HEK293 (cell line): ENCODE data around the gene RAB8A.

ENCODE experiments used
- CTCF ChIA-PET: fragments of 350-600 bp; formaldehyde crosslinking; extraction: SDS; loops from one replicate; lab custom pipeline; 2021; ENCODE audit warnings: antibody characterized with exemption; lab: Yijun Ruan, JAX
- POLR2A ChIA-PET: fragments of 300-600 bp; formaldehyde crosslinking; extraction: SDS; loops from one replicate; lab custom pipeline; 2020; ENCODE audit warnings: antibody characterized with exemption, inconsistent platforms; lab: Yijun Ruan, JAX
- H3K27ac ChIP-seq: fragments of 200-500 bp; sonication (Bioruptor generic); 2 replicates; pipeline ENCODE4 v1.5.1; 2014; ENCODE audit warnings: low read depth, low read length, control low read depth, inconsistent platforms; ENCODE audit errors: extremely low read depth
- H3K36me3 ChIP-seq, 2 experiments: fragments of 200-500 bp in 1 of 2; sonication (Bioruptor generic) in 1 of 2; 1 replicate in 1 of 2; 2 replicates in 1 of 2; pipeline ENCODE4 v1.5.1; 2014 to 2017; ENCODE audit warnings: inconsistent platforms in 2 of 2, low read length in 2 of 2; ENCODE audit not compliant: control insufficient read depth in 2 of 2, insufficient read depth in 1 of 2
- H3K4me1 ChIP-seq: fragments of 200-500 bp; sonication (Bioruptor generic); 2 replicates; pipeline ENCODE4 v1.5.1; 2014; ENCODE audit warnings: mild to moderate bottlenecking, low read length, inconsistent platforms; ENCODE audit not compliant: control insufficient read depth, insufficient read depth
- H3K4me3 ChIP-seq: 2 replicates; pipeline ENCODE4 v1.5.1; 2011; ENCODE audit warnings: low read depth, mild to moderate bottlenecking, control low read depth, low read length, moderate library complexity
- H3K9me3 ChIP-seq: fragments of 200-500 bp; sonication (Bioruptor generic); 2 replicates; pipeline ENCODE4 v1.5.1; 2014; ENCODE audit warnings: low read depth, low read length, inconsistent platforms; ENCODE audit not compliant: control insufficient read depth, insufficient read depth
- BCL11B ChIP-seq: fragments of 450-650 bp; formaldehyde crosslinking; IDR thresholded peaks from 2 replicates; pipeline ENCODE4 v1.5.1; 2016; ENCODE audit warnings: low read depth, missing biosample characterization, missing genetic modification characterization
- EGR2 ChIP-seq: fragments of 450-650 bp; formaldehyde crosslinking; IDR thresholded peaks from 2 replicates; pipeline ENCODE4 v1.5.1; 2016; ENCODE audit warnings: low read depth, missing biosample characterization, missing genetic modification characterization
- HOXA7 ChIP-seq: sonication (generic); formaldehyde crosslinking; IDR thresholded peaks from 2 replicates; pipeline ENCODE4 v1.8.1; 2022; ENCODE audit warnings: missing genetic modification reagents, borderline replicate concordance
- IKZF3 ChIP-seq: fragments of 450-650 bp; IDR thresholded peaks from 2 replicates; pipeline ENCODE4 v1.5.0; 2018; ENCODE audit warnings: missing biosample characterization, mild to moderate bottlenecking, missing genetic modification characterization, moderate library complexity
- MZF1 ChIP-seq: fragments of 450-650 bp; formaldehyde crosslinking; IDR thresholded peaks from 2 replicates; pipeline ENCODE4 v1.5.1; 2017; ENCODE audit warnings: missing biosample characterization, missing genetic modification characterization, borderline replicate concordance
- SP2 ChIP-seq: fragments of 450-650 bp; formaldehyde crosslinking; IDR thresholded peaks from 2 replicates; pipeline ENCODE4 v1.5.1; 2016; ENCODE audit warnings: missing biosample characterization, missing genetic modification characterization
- TRIM28 ChIP-seq: IDR thresholded peaks from 2 replicates; pipeline ENCODE4 v1.6.1; 2011; ENCODE audit warnings: low read length, control low read depth, borderline replicate concordance
- YY1 ChIP-seq: fragments of 450-650 bp; formaldehyde crosslinking; IDR thresholded peaks from 2 replicates; pipeline ENCODE4 v1.5.1; 2018; ENCODE audit warnings: missing biosample characterization, missing genetic modification characterization
- ZEB2 ChIP-seq: fragments of 450-650 bp; formaldehyde crosslinking; IDR thresholded peaks from 2 replicates; pipeline ENCODE4 v1.5.1; 2016; ENCODE audit warnings: missing biosample characterization, missing genetic modification characterization
- ZFP41 ChIP-seq: fragments of 450-650 bp; formaldehyde crosslinking; IDR thresholded peaks from 2 replicates; pipeline ENCODE4 v1.5.1; 2016; ENCODE audit warnings: missing biosample characterization, missing genetic modification characterization, borderline replicate concordance
- ZIC2 ChIP-seq: fragments of 450-650 bp; formaldehyde crosslinking; IDR thresholded peaks from 2 replicates; pipeline ENCODE4 v1.5.1; 2016; ENCODE audit warnings: missing biosample characterization, missing genetic modification characterization
- ZNF16 ChIP-seq: fragments of 450-650 bp; formaldehyde crosslinking; IDR thresholded peaks from 2 replicates; pipeline ENCODE4 v1.5.1; 2016; ENCODE audit warnings: low read depth, missing biosample characterization, missing genetic modification characterization
- ZNF169 ChIP-seq: fragments of 450-650 bp; formaldehyde crosslinking; IDR thresholded peaks from 2 replicates; pipeline ENCODE4 v1.5.1; 2016; ENCODE audit warnings: missing biosample characterization, missing genetic modification characterization
- ZNF423 ChIP-seq: fragments of 450-650 bp; formaldehyde crosslinking; IDR thresholded peaks from 2 replicates; pipeline ENCODE4 v1.5.1; 2016; ENCODE audit warnings: missing biosample characterization, missing genetic modification characterization
- ZNF501 ChIP-seq: fragments of 450-650 bp; formaldehyde crosslinking; IDR thresholded peaks from 2 replicates; pipeline ENCODE4 v1.5.1; 2016; ENCODE audit warnings: missing biosample characterization, missing genetic modification characterization
- ZNF571 ChIP-seq: fragments of 450-650 bp; formaldehyde crosslinking; IDR thresholded peaks from 2 replicates; pipeline ENCODE4 v1.5.0; 2017; ENCODE audit warnings: missing biosample characterization, missing genetic modification characterization
- ZNF600 ChIP-seq: fragments of 450-650 bp; formaldehyde crosslinking; IDR thresholded peaks from 2 replicates; pipeline ENCODE4 v1.5.1; 2016; ENCODE audit warnings: missing biosample characterization, missing genetic modification characterization
- ZNF610 ChIP-seq: fragments of 450-650 bp; formaldehyde crosslinking; IDR thresholded peaks from 2 replicates; pipeline ENCODE4 v1.5.1; 2016; ENCODE audit warnings: missing biosample characterization, missing genetic modification characterization, borderline replicate concordance
- ZNF670 ChIP-seq: fragments of 450-650 bp; formaldehyde crosslinking; IDR thresholded peaks from 2 replicates; pipeline ENCODE4 v1.5.1; 2016; ENCODE audit warnings: missing biosample characterization, missing genetic modification characterization, low read depth
- ZNF776 ChIP-seq: fragments of 450-650 bp; formaldehyde crosslinking; IDR thresholded peaks from 2 replicates; pipeline ENCODE4 v1.5.0; 2017; ENCODE audit warnings: missing biosample characterization, missing genetic modification characterization, borderline replicate concordance
- ZNF792 ChIP-seq: fragments of 450-650 bp; formaldehyde crosslinking; IDR thresholded peaks from 2 replicates; pipeline ENCODE4 v1.5.1; 2016; ENCODE audit warnings: missing biosample characterization, missing genetic modification characterization
- ZNF843 ChIP-seq: fragments of 450-650 bp; formaldehyde crosslinking; IDR thresholded peaks from 2 replicates; pipeline ENCODE4 v1.5.1; 2016; ENCODE audit warnings: missing biosample characterization, missing genetic modification characterization
- TF ChIP-seq, protein P1 (sequence below): fragments of 450-650 bp; formaldehyde crosslinking; IDR thresholded peaks from 2 replicates; pipeline ENCODE4 v1.5.1; 2017; ENCODE audit warnings: missing biosample characterization, missing genetic modification characterization
- TF ChIP-seq, protein P2 (sequence below): fragments of 450-650 bp; formaldehyde crosslinking; IDR thresholded peaks from 2 replicates; pipeline ENCODE4 v1.5.1; 2016; ENCODE audit warnings: missing biosample characterization, missing genetic modification characterization
- TF ChIP-seq, protein P3 (sequence below): fragments of 450-650 bp; formaldehyde crosslinking; IDR thresholded peaks from 2 replicates; pipeline ENCODE4 v1.5.1; 2016; ENCODE audit warnings: missing biosample characterization, missing genetic modification characterization, borderline replicate concordance

Gene RAB8A

DNA sequence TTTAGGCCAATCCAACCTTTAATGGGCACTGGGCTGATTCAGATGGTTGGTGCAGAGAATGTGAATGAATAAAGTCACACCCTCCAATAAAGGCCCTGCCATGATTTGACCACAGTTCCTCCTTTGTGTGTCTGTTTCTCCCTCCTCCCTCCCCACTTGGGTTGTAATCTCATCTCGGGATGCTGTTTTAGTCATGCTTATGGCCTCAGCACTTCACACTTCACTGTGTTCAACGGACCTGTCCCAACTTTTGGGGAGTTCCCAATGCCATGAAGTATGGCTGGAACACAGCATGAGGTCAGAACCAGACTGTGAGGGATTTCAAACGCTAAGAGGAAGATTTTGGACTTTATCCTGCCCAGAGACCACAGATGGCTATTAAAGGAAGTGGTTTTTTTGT lies 5.6 kb upstream of the RAB8A start (continued):
- TF ChIP-seq ZNF600 (tag by site-specific recombination) = peak; percentile 69
- TF ChIP-seq TRIM28 = no peak
- TF ChIP-seq IKZF3 (tag by site-specific recombination) = 0 out of 2 replicates have a peak, but pooled peaks have one; percentile 23
- peak; percentile 43 for TF ChIP-seq SP2 (tag by site-specific recombination)
- TF ChIP-seq, protein P1, sequence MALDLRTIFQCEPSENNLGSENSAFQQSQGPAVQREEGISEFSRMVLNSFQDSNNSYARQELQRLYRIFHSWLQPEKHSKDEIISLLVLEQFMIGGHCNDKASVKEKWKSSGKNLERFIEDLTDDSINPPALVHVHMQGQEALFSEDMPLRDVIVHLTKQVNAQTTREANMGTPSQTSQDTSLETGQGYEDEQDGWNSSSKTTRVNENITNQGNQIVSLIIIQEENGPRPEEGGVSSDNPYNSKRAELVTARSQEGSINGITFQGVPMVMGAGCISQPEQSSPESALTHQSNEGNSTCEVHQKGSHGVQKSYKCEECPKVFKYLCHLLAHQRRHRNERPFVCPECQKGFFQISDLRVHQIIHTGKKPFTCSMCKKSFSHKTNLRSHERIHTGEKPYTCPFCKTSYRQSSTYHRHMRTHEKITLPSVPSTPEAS (tag by site-specific recombination) = no peak
- TF ChIP-seq, protein P2, sequence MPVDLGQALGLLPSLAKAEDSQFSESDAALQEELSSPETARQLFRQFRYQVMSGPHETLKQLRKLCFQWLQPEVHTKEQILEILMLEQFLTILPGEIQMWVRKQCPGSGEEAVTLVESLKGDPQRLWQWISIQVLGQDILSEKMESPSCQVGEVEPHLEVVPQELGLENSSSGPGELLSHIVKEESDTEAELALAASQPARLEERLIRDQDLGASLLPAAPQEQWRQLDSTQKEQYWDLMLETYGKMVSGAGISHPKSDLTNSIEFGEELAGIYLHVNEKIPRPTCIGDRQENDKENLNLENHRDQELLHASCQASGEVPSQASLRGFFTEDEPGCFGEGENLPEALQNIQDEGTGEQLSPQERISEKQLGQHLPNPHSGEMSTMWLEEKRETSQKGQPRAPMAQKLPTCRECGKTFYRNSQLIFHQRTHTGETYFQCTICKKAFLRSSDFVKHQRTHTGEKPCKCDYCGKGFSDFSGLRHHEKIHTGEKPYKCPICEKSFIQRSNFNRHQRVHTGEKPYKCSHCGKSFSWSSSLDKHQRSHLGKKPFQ = peak; percentile 42; the same call in 1 of the 2 replicates

DNA sequence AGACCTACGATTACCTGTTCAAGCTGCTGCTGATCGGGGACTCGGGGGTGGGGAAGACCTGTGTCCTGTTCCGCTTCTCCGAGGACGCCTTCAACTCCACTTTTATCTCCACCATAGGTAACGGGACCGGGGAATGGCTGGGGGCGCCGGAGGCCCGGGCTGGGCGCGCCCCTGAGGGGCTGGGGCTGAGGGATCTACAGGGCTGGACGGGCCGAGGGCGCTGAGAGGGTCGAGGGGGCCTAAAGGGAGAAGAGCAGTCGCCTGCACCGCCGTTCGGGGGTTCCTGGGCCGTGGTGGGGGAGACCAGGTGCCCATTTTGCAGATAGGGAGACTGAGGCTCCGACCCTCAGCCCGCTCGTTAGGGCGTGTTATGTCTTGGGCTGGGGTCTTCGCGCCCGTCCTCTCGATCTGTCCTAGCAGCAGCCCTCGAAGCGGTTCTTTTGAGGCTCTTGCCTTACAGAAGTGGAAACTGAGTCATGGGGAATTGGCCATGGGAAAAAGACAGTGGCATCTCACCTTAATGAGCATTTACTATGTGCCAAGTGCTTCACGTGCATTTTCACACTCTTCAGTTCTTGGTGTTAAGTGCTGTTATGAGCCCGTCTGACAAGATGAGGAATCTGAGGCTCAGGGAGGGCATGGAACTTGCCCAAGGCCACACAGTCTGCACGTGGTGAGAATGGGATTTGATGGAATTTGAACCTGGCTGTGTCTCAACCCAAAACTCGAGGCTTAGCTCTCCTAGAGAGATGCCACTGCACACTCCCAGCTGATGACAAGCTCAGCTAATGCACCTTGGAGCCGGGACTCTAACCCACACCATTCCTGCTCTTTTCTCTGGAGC lies 442 bp downstream of the RAB8A start:
- Histone ChIP-seq H3K36me3 (peaks cover 3 to 20% of the 10 kb centered on the region in 2 experiments; a peak in 2 of 3 replicates), H3K4me3 (peak overlapping the region; percentile 98), H3K9me3 (no peaks in the 10 kb centered on the region), H3K4me1 (peaks cover 4% of the 10 kb centered on the region; the same call in 1 of the 2 replicates), H3K27ac (peak overlapping the region; percentile 46; the same call in 1 of the 2 replicates)
- ChIA-PET POLR2A (interaction anchor here (0.6 to 2.1 kb wide), 4 partner anchors 35 to 85 kb away, joined by 3 to 20 read pairs (median 6); partner anchors contain the start of genes AP1M1, FAM32A and TPM4), CTCF (interaction anchor here (0.7 to 2.0 kb wide), 6 partner anchors 15 to 969 kb away, joined by 3 to 9 read pairs (median 5); no protein-coding TSS in a partner anchor)
- peak; percentile 30; the same call in 1 of the 2 replicates for TF ChIP-seq ZEB2
- TF ChIP-seq HOXA7 (CRISPR knock-in tag) = no peak
- no peak for TF ChIP-seq ZNF610 (tag by site-specific recombination)
- no peak for TF ChIP-seq ZNF423 (tag by site-specific recombination)
- TF ChIP-seq ZNF792 = 0 out of 2 replicates have a peak, but pooled peaks have one; percentile 33
- TF ChIP-seq MZF1 (tag by site-specific recombination) = no peak
- TF ChIP-seq, protein P3, sequence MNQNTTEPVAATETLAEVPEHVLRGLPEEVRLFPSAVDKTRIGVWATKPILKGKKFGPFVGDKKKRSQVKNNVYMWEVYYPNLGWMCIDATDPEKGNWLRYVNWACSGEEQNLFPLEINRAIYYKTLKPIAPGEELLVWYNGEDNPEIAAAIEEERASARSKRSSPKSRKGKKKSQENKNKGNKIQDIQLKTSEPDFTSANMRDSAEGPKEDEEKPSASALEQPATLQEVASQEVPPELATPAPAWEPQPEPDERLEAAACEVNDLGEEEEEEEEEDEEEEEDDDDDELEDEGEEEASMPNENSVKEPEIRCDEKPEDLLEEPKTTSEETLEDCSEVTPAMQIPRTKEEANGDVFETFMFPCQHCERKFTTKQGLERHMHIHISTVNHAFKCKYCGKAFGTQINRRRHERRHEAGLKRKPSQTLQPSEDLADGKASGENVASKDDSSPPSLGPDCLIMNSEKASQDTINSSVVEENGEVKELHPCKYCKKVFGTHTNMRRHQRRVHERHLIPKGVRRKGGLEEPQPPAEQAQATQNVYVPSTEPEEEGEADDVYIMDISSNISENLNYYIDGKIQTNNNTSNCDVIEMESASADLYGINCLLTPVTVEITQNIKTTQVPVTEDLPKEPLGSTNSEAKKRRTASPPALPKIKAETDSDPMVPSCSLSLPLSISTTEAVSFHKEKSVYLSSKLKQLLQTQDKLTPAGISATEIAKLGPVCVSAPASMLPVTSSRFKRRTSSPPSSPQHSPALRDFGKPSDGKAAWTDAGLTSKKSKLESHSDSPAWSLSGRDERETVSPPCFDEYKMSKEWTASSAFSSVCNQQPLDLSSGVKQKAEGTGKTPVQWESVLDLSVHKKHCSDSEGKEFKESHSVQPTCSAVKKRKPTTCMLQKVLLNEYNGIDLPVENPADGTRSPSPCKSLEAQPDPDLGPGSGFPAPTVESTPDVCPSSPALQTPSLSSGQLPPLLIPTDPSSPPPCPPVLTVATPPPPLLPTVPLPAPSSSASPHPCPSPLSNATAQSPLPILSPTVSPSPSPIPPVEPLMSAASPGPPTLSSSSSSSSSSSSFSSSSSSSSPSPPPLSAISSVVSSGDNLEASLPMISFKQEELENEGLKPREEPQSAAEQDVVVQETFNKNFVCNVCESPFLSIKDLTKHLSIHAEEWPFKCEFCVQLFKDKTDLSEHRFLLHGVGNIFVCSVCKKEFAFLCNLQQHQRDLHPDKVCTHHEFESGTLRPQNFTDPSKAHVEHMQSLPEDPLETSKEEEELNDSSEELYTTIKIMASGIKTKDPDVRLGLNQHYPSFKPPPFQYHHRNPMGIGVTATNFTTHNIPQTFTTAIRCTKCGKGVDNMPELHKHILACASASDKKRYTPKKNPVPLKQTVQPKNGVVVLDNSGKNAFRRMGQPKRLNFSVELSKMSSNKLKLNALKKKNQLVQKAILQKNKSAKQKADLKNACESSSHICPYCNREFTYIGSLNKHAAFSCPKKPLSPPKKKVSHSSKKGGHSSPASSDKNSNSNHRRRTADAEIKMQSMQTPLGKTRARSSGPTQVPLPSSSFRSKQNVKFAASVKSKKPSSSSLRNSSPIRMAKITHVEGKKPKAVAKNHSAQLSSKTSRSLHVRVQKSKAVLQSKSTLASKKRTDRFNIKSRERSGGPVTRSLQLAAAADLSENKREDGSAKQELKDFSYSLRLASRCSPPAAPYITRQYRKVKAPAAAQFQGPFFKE (tag by site-specific recombination) = 0 out of 2 replicates have a peak, but pooled peaks have one; percentile 31
- no peak for TF ChIP-seq ZNF571 (tag by site-specific recombination)
- no peak for TF ChIP-seq ZNF501 (tag by site-specific recombination)
- no peak for TF ChIP-seq ZNF169 (tag by site-specific recombination)
- TF ChIP-seq ZNF843 (tag by site-specific recombination) = 0 out of 2 replicates have a peak, but pooled peaks have one; percentile 27
- no peak for TF ChIP-seq ZNF16 (tag by site-specific recombination)
- no peak; the same call in 1 of the 2 replicates for TF ChIP-seq BCL11B
- no peak for TF ChIP-seq ZNF776 (tag by site-specific recombination)
- no peak for TF ChIP-seq ZNF670 (tag by site-specific recombination)
- TF ChIP-seq ZFP41 = no peak
- no peak for TF ChIP-seq ZIC2 (tag by site-specific recombination)
- peak; percentile 76 for TF ChIP-seq YY1 (tag by site-specific recombination)
- TF ChIP-seq EGR2 (tag by site-specific recombination) = no peak
